ENCODE results near the gene WIPF1. TPM values are rescaled to one million over a fixed set of nuclear protein-coding genes. Genes with fewer than 3 reads are reported as not detected.
A peak's percentile ranks its signal among the peaks of the same experiment; 100 is the strongest.

Gene WIPF1
- total RNA-seq, 4 donors from 2014 or later, result 31.5 to 61.5 (median 36.3) TPM

GRCh38 chr2:174617120-174617519, 19.5 kb upstream of the WIPF1 start:
- Histone ChIP-seq H3K36me3 (no peaks in the 10 kb centered on the region), H3K4me3 (no peak overlapping the region), H3K4me1 (peaks cover 19 to 40% (median 33%) of the 10 kb centered on the region in 4 donors), H3K27ac (replicated peaks in 1 of 4) (peak overlapping the region in 3 of 4 donors; percentile 15 to 40 (median 35)), H3K27me3 (no peaks in the 10 kb centered on the region), H3K9me3 (no peaks in the 10 kb centered on the region)
- WGBS, result 87% methylated on average over 2 of the region's 2 CpGs
- no peak for DNase-seq (ENCODE audit: extremely low spot score)
- intact Hi-C loops (cut with DNase I), result no loop called here
- no peak for TF ChIP-seq EP300 (IDR thresholded peaks at IDR 0.05)
- TF ChIP-seq, protein P1, sequence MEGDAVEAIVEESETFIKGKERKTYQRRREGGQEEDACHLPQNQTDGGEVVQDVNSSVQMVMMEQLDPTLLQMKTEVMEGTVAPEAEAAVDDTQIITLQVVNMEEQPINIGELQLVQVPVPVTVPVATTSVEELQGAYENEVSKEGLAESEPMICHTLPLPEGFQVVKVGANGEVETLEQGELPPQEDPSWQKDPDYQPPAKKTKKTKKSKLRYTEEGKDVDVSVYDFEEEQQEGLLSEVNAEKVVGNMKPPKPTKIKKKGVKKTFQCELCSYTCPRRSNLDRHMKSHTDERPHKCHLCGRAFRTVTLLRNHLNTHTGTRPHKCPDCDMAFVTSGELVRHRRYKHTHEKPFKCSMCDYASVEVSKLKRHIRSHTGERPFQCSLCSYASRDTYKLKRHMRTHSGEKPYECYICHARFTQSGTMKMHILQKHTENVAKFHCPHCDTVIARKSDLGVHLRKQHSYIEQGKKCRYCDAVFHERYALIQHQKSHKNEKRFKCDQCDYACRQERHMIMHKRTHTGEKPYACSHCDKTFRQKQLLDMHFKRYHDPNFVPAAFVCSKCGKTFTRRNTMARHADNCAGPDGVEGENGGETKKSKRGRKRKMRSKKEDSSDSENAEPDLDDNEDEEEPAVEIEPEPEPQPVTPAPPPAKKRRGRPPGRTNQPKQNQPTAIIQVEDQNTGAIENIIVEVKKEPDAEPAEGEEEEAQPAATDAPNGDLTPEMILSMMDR (IDR thresholded peaks at IDR 0.05), result no peak
- TF ChIP-seq POLR2AphosphoS5 (IDR thresholded peaks at IDR 0.05), result no peak
- TF ChIP-seq POLR2A (IDR thresholded peaks at IDR 0.05; ENCODE audit: low read depth), result no peak

GRCh38 chr2:174615871-174616436, 18.4 kb upstream of the WIPF1 start:
- no peaks in the 10 kb centered on the region for H3K9me3 ChIP-seq
- H3K4me3 ChIP-seq, result no peak overlapping the region
- no peak for DNase-seq (ENCODE audit: extremely low spot score)
- H3K27me3 ChIP-seq, result no peaks in the 10 kb centered on the region
- H3K36me3 ChIP-seq, result no peaks in the 10 kb centered on the region
- H3K27ac ChIP-seq (replicated peaks in 1 of 4), result peak overlapping the region; percentile 1 to 52 (median 32)
- H3K4me1 ChIP-seq, result peaks cover 22 to 41% (median 33%) of the 10 kb centered on the region in 4 donors
- intact Hi-C loops (cut with DNase I), result no loop called here
- TF ChIP-seq POLR2AphosphoS5 (IDR thresholded peaks at IDR 0.05), result no peak
- TF ChIP-seq EP300 (IDR thresholded peaks at IDR 0.05), result no peak
- TF ChIP-seq POLR2A (IDR thresholded peaks at IDR 0.05; ENCODE audit: low read depth), result no peak
- TF ChIP-seq, protein P1 (IDR thresholded peaks at IDR 0.05), result no peak
- WGBS, result 50% methylated on average over 4 of the region's 4 CpGs

- WGBS, result 79% methylated on average over 4 of the region's 4 CpGs
- Histone ChIP-seq H3K4me3 (no peak overlapping the region), H3K4me1 (peaks cover 28 to 51% (median 46%) of the 10 kb centered on the region in 4 donors), H3K36me3 (no peaks in the 10 kb centered on the region), H3K27me3 (no peaks in the 10 kb centered on the region), H3K9me3 (no peaks in the 10 kb centered on the region), H3K27ac (replicated peaks in 1 of 4) (no peak overlapping the region)
- no peak for TF ChIP-seq POLR2A (IDR thresholded peaks at IDR 0.05; ENCODE audit: low read depth)
- no peak for TF ChIP-seq POLR2AphosphoS5 (IDR thresholded peaks at IDR 0.05)
- TF ChIP-seq, protein P1 (IDR thresholded peaks at IDR 0.05), result no peak
- no peak for TF ChIP-seq EP300 (IDR thresholded peaks at IDR 0.05)
- intact Hi-C loops (cut with DNase I), result no loop called here
- DNase-seq (ENCODE audit: extremely low spot score), result no peak
Observed at GRCh38 chr2:174614261-174614660, 16.7 kb upstream of the WIPF1 start.

DNA sequence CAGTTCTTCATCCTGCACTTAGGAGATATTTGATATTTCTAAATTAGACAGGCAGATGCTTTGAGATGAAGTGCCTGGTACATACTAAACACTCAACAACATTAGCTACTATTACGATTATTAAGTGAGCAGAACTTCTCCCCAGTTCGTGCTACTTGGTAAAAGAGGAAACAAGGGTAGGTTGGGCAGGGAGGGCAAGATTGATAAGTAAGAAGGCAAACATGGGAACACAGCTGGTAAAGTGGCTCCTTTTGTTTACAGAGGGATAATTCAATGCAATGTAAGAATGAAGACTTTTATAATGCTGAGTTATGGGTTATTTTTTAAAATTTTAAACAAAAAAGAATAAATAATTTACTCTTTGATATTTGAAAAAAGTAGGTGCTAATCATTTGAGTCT, 15.9 kb upstream of the WIPF1 start:
- no peak for TF ChIP-seq EP300 (IDR thresholded peaks at IDR 0.05)
- no peak for TF ChIP-seq POLR2A (IDR thresholded peaks at IDR 0.05; ENCODE audit: low read depth)
- TF ChIP-seq POLR2AphosphoS5 (IDR thresholded peaks at IDR 0.05), result no peak
- TF ChIP-seq, protein P1 (IDR thresholded peaks at IDR 0.05), result no peak
- Histone ChIP-seq H3K9me3 (no peaks in the 10 kb centered on the region), H3K4me1 (peaks cover 31 to 57% (median 52%) of the 10 kb centered on the region in 4 donors), H3K36me3 (no peaks in the 10 kb centered on the region), H3K27me3 (no peaks in the 10 kb centered on the region), H3K4me3 (no peak overlapping the region), H3K27ac (replicated peaks in 1 of 4) (no peak overlapping the region)
- 87% methylated on average over 2 of the region's 2 CpGs for WGBS
- DNase-seq (ENCODE audit: extremely low spot score), result no peak
- intact Hi-C loops (cut with DNase I), result no loop called here

DNA sequence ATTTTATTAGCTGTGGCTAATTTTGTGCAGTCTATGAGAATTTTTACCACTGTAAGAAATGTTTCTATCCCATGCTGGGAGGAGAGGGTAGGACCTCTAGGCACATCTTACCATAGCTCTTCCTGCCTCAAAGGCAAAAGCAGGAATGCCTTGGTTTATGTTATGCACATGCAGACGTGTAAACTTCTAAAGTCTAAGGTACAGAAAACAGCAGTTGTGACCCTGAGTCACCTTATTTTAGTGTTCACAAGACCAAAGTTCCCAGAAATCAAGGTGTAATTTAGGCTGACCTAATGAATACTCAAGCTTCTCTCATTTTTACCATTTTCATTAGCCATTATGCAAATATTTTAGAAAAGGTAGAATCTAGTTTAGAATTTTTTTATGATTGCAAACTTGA, 15.4 kb upstream of the WIPF1 start:
- H3K4me1 ChIP-seq, result peaks cover 35 to 57% (median 54%) of the 10 kb centered on the region in 4 donors

More for the DNA sequence above, 15.4 kb upstream of the WIPF1 start:
- TF ChIP-seq POLR2A (IDR thresholded peaks at IDR 0.05; ENCODE audit: low read depth) (no peak), EP300 (IDR thresholded peaks at IDR 0.05) (no peak), POLR2AphosphoS5 (IDR thresholded peaks at IDR 0.05) (no peak)
- intact Hi-C loops (cut with DNase I), result no loop called here
- 0% methylated on average over 1 of the region's 1 CpG for WGBS
- H3K27ac ChIP-seq (replicated peaks in 1 of 4), result no peak overlapping the region
- H3K9me3 ChIP-seq, result no peaks in the 10 kb centered on the region
- no peaks in the 10 kb centered on the region for H3K36me3 ChIP-seq
- H3K27me3 ChIP-seq, result no peaks in the 10 kb centered on the region
- no peak overlapping the region for H3K4me3 ChIP-seq
- no peak for DNase-seq (ENCODE audit: extremely low spot score)

Measured in esophagus muscularis mucosa (tissue), 4 donors.